ENCODE measurements around the gene STAT1. TPM values are rescaled to one million over a fixed set of nuclear protein-coding genes. Genes with fewer than 3 reads are reported as not detected.

Gene STAT1
- total and polyA plus RNA-seq, 10 of the 15 experiments (the other 5 are each of a cell fraction or from before 2014, with no cell fraction given), result 81.8 to 398 (median 307) TPM

DNA sequence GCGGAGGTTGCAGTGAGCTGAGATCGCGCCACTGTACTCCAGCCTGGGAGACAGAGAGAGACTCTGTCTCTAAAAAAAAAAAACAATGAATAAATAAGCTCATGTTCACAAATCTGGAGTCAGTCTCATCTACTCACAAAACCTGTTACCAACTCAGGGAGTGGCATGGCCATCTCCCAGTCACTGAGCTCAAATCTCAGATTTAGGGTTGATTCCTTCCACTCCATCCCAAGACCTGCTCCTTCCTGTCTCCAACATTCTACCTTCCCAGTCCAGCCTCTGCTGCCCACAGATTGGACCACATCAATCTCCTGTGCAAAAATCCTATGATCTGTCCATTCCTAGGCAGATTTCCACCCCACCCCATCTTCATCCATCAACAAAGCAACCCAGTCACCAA lies 1.6 kb downstream of the STAT1 start:
- WGBS (ENCODE audit: insufficient coverage, insufficient replicate concordance, low lambda C conversion rate, missing lambda C conversion rate), result 98% methylated on average over 3 of the region's 3 CpGs
- peaks cover 18% of the 10 kb centered on the region for H3K4me1 ChIP-seq (ENCODE audit: control insufficient read depth, insufficient read depth, low read length)
- POLR2A ChIA-PET, result interaction anchor here (0.5 to 5.7 kb wide), 19 partner anchors 8 to 165 kb away, joined by 3 to 75 read pairs (median 5); no protein-coding TSS in a partner anchor
- peaks cover 72% of the 10 kb centered on the region for H3K79me2 ChIP-seq (ENCODE audit: control insufficient read depth, insufficient read depth, low read length)
- CTCF ChIA-PET, result interaction anchor here (0.6 to 1.9 kb wide), 12 partner anchors 11 to 657 kb away, joined by 3 to 13 read pairs (median 3); no protein-coding TSS in a partner anchor
- H3K4me3 ChIP-seq, result peak overlapping the region; percentile 92
- in situ Hi-C loops (cut with MboI) (no loop called here), intact Hi-C loops (cut with micrococcal nuclease; ENCODE audit: unreplicated experiment) (loop anchor here (5.0 kb wide), 1 partner anchor 130 kb away; the partner anchor contains the start of gene GLS)
- RAD21 ChIA-PET (ENCODE audit: unreplicated experiment), result interaction anchor here (0.6 to 3.1 kb wide), 10 partner anchors 7 to 362 kb away, joined by 3 to 12 read pairs (median 4); no protein-coding TSS in a partner anchor
- ATAC-seq (no peak), FAIRE-seq (no peak), DNase-seq (ENCODE audit: low read depth, low spot score) (no peak)
- no peaks in the 10 kb centered on the region for H3K27me3 ChIP-seq (replicated peaks in 1 of 2; ENCODE audit: control insufficient read depth in 2 of 2, insufficient read depth in 2 of 2, low read length in 1 of 2)
- TSS peak; percentile 58 for BruUV-seq (replicated peaks)
- SMC1A ChIA-PET (ENCODE audit: uncharacterized antibody, unreplicated experiment), result interaction anchor here (0.6 to 3.8 kb wide), 19 partner anchors 8 to 467 kb away, joined by 3 to 23 read pairs (median 6); no protein-coding TSS in a partner anchor
- peak overlapping the region; percentile 81 for H3K4me2 ChIP-seq (ENCODE audit: control insufficient read depth, insufficient read depth)
- no peaks in the 10 kb centered on the region; the same call in 1 of the 3 replicates for H3K9me3 ChIP-seq (replicated peaks; ENCODE audit: control insufficient read depth, insufficient read depth, low read length)
- H3K36me3 ChIP-seq (ENCODE audit: control insufficient read depth in 2 of 2, insufficient read depth in 2 of 2, low read length in 1 of 2), result peaks cover 0 to 34% of the 10 kb centered on the region in 2 experiments; a peak in 3 of 4 replicates
- peak overlapping the region; percentile 97 for H3K27ac ChIP-seq (ENCODE audit: control insufficient read depth, insufficient read depth)
- H3K9ac ChIP-seq (ENCODE audit: control insufficient read depth, insufficient read depth, low read length), result peak overlapping the region; percentile 95
- H4K20me1 ChIP-seq (ENCODE audit: control insufficient read depth, insufficient read depth), result peaks cover 6% of the 10 kb centered on the region
- no peak overlapping the region for H2AFZ ChIP-seq (ENCODE audit: control insufficient read depth, low read depth, low read length)
- TF ChIP-seq, protein P1, sequence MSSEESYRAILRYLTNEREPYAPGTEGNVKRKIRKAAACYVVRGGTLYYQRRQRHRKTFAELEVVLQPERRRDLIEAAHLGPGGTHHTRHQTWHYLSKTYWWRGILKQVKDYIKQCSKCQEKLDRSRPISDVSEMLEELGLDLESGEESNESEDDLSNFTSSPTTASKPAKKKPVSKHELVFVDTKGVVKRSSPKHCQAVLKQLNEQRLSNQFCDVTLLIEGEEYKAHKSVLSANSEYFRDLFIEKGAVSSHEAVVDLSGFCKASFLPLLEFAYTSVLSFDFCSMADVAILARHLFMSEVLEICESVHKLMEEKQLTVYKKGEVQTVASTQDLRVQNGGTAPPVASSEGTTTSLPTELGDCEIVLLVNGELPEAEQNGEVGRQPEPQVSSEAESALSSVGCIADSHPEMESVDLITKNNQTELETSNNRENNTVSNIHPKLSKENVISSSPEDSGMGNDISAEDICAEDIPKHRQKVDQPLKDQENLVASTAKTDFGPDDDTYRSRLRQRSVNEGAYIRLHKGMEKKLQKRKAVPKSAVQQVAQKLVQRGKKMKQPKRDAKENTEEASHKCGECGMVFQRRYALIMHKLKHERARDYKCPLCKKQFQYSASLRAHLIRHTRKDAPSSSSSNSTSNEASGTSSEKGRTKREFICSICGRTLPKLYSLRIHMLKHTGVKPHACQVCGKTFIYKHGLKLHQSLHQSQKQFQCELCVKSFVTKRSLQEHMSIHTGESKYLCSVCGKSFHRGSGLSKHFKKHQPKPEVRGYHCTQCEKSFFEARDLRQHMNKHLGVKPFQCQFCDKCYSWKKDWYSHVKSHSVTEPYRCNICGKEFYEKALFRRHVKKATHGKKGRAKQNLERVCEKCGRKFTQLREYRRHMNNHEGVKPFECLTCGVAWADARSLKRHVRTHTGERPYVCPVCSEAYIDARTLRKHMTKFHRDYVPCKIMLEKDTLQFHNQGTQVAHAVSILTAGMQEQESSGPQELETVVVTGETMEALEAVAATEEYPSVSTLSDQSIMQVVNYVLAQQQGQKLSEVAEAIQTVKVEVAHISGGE (CRISPR knock-in tag; IDR thresholded peaks at IDR 0.05), result peak; percentile 46
- no peak for TF ChIP-seq ZNF207 (IDR thresholded peaks at IDR 0.05; ENCODE audit: borderline replicate concordance)
- TF ChIP-seq CEBPB (IDR thresholded peaks at IDR 0.05; ENCODE audit: borderline replicate concordance in 1 of 2, low read depth in 2 of 2, low read length in 2 of 2), result no peak
- TF ChIP-seq, protein P2, sequence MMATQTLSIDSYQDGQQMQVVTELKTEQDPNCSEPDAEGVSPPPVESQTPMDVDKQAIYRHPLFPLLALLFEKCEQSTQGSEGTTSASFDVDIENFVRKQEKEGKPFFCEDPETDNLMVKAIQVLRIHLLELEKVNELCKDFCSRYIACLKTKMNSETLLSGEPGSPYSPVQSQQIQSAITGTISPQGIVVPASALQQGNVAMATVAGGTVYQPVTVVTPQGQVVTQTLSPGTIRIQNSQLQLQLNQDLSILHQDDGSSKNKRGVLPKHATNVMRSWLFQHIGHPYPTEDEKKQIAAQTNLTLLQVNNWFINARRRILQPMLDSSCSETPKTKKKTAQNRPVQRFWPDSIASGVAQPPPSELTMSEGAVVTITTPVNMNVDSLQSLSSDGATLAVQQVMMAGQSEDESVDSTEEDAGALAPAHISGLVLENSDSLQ (IDR thresholded peaks at IDR 0.05), result peak; percentile 26; the same call in 1 of the 2 replicates
- TF ChIP-seq POU2F2 (IDR thresholded peaks at IDR 0.05; ENCODE audit: borderline replicate concordance, low read depth, low read length), result peak; percentile 37; the same call in 1 of the 3 replicates
- TF ChIP-seq BACH1 (IDR thresholded peaks at IDR 0.05; ENCODE audit: borderline replicate concordance), result peak; percentile 8; the same call in 1 of the 2 replicates
- TF ChIP-seq STAT3 (IDR thresholded peaks at IDR 0.05; ENCODE audit: low read depth, low read length), result no peak
- TF ChIP-seq ZBED1 (IDR thresholded peaks at IDR 0.05; ENCODE audit: borderline replicate concordance), result peak; percentile 50; the same call in 1 of the 2 replicates
- no peak for TF ChIP-seq SMC3 (IDR thresholded peaks at IDR 0.05; ENCODE audit: borderline replicate concordance, low read length)
- no peak for TF ChIP-seq BMI1 (IDR thresholded peaks at IDR 0.05; ENCODE audit: borderline replicate concordance)
- TF ChIP-seq, protein P3, sequence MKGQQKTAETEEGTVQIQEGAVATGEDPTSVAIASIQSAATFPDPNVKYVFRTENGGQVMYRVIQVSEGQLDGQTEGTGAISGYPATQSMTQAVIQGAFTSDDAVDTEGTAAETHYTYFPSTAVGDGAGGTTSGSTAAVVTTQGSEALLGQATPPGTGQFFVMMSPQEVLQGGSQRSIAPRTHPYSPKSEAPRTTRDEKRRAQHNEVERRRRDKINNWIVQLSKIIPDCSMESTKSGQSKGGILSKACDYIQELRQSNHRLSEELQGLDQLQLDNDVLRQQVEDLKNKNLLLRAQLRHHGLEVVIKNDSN (IDR thresholded peaks at IDR 0.05; ENCODE audit: borderline replicate concordance, extremely low read length, insufficient read depth, low read depth, low read length), result no peak
- TF ChIP-seq LARP7 (IDR thresholded peaks at IDR 0.05), result no peak
- peak; percentile 77 for TF ChIP-seq POLR2AphosphoS5 (IDR thresholded peaks at IDR 0.05; ENCODE audit: low read length)
- TF ChIP-seq MEF2A (IDR thresholded peaks at IDR 0.05; ENCODE audit: insufficient read depth, low read depth, low read length), result no peak
- TF ChIP-seq, protein P4, sequence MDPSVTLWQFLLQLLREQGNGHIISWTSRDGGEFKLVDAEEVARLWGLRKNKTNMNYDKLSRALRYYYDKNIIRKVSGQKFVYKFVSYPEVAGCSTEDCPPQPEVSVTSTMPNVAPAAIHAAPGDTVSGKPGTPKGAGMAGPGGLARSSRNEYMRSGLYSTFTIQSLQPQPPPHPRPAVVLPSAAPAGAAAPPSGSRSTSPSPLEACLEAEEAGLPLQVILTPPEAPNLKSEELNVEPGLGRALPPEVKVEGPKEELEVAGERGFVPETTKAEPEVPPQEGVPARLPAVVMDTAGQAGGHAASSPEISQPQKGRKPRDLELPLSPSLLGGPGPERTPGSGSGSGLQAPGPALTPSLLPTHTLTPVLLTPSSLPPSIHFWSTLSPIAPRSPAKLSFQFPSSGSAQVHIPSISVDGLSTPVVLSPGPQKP (IDR thresholded peaks at IDR 0.05; ENCODE audit: low read depth, low read length), result no peak
- no peak for TF ChIP-seq CHD2 (IDR thresholded peaks at IDR 0.05; ENCODE audit: borderline replicate concordance, low read depth, low read length)
- TF ChIP-seq SMAD5 (IDR thresholded peaks at IDR 0.05; ENCODE audit: low read depth), result peak; percentile 21; the same call in 1 of the 2 replicates
- TF ChIP-seq ZNF217 (IDR thresholded peaks at IDR 0.05), result no peak

Measured in GM12878 (cell line).